ENCODE results near the gene KLHL4. TPM values are rescaled to one million over a fixed set of nuclear protein-coding genes. Genes with fewer than 3 reads are reported as not detected.
"Not testable (repeated sequence)": the region's sequence is repeated elsewhere in the genome, so short reads cannot be mapped to it uniquely, and the experiment has no call there.

KLHL4 gene, protein sequence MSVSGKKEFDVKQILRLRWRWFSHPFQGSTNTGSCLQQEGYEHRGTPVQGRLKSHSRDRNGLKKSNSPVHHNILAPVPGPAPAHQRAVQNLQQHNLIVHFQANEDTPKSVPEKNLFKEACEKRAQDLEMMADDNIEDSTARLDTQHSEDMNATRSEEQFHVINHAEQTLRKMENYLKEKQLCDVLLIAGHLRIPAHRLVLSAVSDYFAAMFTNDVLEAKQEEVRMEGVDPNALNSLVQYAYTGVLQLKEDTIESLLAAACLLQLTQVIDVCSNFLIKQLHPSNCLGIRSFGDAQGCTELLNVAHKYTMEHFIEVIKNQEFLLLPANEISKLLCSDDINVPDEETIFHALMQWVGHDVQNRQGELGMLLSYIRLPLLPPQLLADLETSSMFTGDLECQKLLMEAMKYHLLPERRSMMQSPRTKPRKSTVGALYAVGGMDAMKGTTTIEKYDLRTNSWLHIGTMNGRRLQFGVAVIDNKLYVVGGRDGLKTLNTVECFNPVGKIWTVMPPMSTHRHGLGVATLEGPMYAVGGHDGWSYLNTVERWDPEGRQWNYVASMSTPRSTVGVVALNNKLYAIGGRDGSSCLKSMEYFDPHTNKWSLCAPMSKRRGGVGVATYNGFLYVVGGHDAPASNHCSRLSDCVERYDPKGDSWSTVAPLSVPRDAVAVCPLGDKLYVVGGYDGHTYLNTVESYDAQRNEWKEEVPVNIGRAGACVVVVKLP
- total RNA-seq = under 1 TPM; 0.33 to 0.86 (median 0.52) TPM
- long read RNA-seq = 0 reads

DNA sequence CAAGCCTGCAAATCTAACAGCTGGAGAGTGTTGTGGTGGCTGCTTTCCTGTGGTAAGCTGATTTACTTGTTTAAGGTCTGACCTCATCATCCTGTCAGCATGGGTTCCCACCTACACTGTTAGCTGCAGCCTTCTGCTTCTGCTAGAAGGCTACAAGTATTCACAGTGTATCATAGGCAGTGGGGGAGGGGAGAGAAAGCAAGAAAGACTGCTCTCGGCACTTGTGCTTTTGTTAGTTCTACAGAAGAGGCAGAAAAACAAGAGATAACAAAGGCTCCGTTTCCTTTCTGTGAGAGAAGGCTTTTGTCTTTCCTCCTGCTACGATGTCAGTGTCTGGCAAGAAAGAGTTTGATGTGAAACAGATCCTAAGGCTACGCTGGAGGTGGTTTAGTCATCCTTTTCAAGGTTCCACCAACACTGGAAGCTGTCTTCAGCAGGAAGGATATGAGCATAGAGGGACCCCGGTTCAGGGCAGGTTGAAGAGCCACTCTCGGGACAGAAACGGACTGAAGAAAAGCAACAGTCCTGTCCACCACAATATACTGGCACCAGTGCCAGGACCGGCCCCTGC, at the start of gene KLHL4:
KLHL4 (plus strand) TSS at position 232 of the 571 bp plus-strand sequence; CDS start at position 324, 92 bp downstream.
- Histone ChIP-seq H3K4me1 (no peaks in the 10 kb centered on the region), H3K9me3 (no peaks in the 10 kb centered on the region), H3K36me3 (no peaks in the 10 kb centered on the region), H3K27me3 (peaks cover 0 to 8% of the 10 kb centered on the region in 2 donors), H3K27ac (no peak within 1 kb of the TSS), H3K4me3 (no peak within 1 kb of the TSS)
- ATAC-seq = peak; percentile 13 to 73 (median 64)
- intact Hi-C loops (cut with DNase I) = no loop called here
- 11% methylated on average over 8 of the region's 8 CpGs for WGBS (ENCODE audit: insufficient coverage, low coverage, low lambda C conversion rate, missing lambda C conversion rate)
- DNase-seq = no peak
- no peak for TF ChIP-seq POLR2A (IDR thresholded peaks at IDR 0.05)
- TF ChIP-seq, protein P1, sequence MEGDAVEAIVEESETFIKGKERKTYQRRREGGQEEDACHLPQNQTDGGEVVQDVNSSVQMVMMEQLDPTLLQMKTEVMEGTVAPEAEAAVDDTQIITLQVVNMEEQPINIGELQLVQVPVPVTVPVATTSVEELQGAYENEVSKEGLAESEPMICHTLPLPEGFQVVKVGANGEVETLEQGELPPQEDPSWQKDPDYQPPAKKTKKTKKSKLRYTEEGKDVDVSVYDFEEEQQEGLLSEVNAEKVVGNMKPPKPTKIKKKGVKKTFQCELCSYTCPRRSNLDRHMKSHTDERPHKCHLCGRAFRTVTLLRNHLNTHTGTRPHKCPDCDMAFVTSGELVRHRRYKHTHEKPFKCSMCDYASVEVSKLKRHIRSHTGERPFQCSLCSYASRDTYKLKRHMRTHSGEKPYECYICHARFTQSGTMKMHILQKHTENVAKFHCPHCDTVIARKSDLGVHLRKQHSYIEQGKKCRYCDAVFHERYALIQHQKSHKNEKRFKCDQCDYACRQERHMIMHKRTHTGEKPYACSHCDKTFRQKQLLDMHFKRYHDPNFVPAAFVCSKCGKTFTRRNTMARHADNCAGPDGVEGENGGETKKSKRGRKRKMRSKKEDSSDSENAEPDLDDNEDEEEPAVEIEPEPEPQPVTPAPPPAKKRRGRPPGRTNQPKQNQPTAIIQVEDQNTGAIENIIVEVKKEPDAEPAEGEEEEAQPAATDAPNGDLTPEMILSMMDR (IDR thresholded peaks at IDR 0.05) = no peak

DNA sequence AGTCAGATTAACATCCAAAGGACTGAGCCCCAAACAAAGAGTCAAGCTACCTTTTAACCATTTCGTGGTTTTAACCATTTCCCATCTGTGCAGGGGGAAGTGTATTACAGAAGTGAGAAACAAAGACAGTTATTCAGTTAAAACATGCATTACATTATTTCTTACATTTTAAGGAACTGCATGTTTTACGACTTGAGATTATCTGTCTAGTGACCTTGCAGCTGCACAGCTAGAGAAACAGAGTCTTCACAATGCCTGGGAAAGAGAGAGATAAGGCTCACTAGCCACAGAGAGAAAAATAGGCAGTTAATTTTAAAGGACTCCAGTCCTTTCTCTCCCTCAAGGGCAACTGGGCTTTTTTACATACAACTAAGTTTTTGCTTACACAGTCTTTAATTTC, 48.7 kb upstream of the KLHL4 start:
- intact Hi-C loops (cut with DNase I) = no loop called here
- ATAC-seq (no peak), DNase-seq (no peak)
- Histone ChIP-seq H3K4me1 (no peaks in the 10 kb centered on the region), H3K4me3 (no peak overlapping the region), H3K27me3 (no peaks in the 10 kb centered on the region), H3K27ac (no peak overlapping the region), H3K9me3 (no peaks in the 10 kb centered on the region), H3K36me3 (no peaks in the 10 kb centered on the region)
- TF ChIP-seq, protein P1 (IDR thresholded peaks at IDR 0.05) = no peak
- TF ChIP-seq POLR2A (IDR thresholded peaks at IDR 0.05) = no peak
- WGBS (ENCODE audit: insufficient coverage, low coverage, low lambda C conversion rate, missing lambda C conversion rate) = 8% methylated on average over 2 of the region's 2 CpGs

DNA sequence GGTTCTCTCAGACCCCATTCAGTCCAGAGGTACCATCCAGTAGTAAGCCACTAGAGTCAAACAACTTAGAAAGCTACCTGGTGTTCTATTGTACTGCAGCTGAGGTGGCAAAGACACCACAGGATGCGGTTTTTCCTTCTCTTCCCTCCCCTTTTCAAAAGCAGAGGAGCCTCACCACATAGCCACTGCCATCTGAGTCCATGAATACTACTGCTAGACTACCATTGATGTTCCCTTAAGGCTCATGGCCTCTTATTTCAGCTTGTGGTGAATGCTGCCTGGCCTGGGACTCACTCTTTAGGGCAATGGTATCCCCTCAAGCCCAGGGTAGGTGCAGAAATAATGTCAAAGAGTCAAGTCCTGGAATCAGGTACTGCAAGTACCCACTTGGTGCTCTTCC, 41.8 kb upstream of the KLHL4 start:
- ATAC-seq (no peak), DNase-seq (no peak)
- no peaks in the 10 kb centered on the region for H3K36me3 ChIP-seq
- H3K27ac ChIP-seq = no peak overlapping the region
- H3K4me3 ChIP-seq = no peak overlapping the region
- TF ChIP-seq, protein P1 (IDR thresholded peaks at IDR 0.05) = no peak
- no peak for TF ChIP-seq POLR2A (IDR thresholded peaks at IDR 0.05)
- no peaks in the 10 kb centered on the region for H3K4me1 ChIP-seq
- WGBS (ENCODE audit: insufficient coverage, low coverage, low lambda C conversion rate, missing lambda C conversion rate) = 36% methylated on average over 1 of the region's 1 CpG
- intact Hi-C loops (cut with DNase I) = no loop called here
- H3K27me3 ChIP-seq = no peaks in the 10 kb centered on the region
- no peaks in the 10 kb centered on the region for H3K9me3 ChIP-seq

DNA sequence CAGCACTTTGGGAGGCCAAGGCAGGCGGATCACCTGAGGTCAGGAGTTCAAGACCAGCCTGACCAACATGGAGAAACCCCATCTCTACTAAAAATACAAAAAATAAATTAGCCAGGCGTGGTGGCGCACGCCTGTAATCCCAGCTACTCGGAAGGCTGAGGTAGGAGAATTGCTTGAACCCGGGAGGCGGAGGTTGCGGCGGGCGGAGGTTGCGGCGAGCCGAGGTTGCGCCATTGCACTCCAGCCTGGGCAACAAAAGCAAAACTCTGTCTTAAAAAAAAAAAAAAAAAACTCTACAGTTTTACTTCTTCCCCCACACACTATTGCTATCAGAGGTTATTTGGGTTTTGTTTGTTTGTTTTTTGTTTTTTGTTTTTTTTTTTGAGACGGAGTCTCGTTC, 38.9 kb upstream of the KLHL4 start:
- H3K4me3 ChIP-seq; H3K9me3 ChIP-seq; H3K4me1 ChIP-seq; H3K27ac ChIP-seq; intact Hi-C loops (cut with DNase I); ATAC-seq; H3K36me3 ChIP-seq; H3K27me3 ChIP-seq; DNase-seq: not testable (repeated sequence)
- WGBS (ENCODE audit: insufficient coverage, low coverage, low lambda C conversion rate, missing lambda C conversion rate) = 79% methylated on average over 16 of the region's 16 CpGs

DNA sequence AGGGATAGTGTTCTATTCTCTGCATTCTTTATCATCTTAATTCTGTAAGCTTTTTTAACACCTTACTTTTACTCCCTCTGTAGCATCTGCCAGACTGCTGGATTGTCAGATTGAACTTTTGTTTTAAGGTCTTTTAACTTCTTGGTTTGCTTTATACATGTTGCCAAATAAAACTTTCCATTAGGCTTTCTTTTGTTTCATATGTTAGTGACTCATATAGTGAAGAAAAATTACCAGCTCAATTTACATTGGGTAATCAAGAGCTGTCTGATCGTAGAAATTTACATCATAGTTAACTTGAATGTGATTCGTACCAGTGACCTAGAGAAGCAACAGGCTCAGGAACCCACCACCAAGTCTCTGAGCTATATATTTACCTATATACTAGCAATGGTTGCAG, 28.5 kb upstream of the KLHL4 start:
- intact Hi-C loops (cut with DNase I) = no loop called here
- Histone ChIP-seq H3K4me3 (no peak overlapping the region), H3K27ac (no peak overlapping the region), H3K9me3 (no peaks in the 10 kb centered on the region), H3K27me3 (peaks cover 0 to 9% of the 10 kb centered on the region in 2 donors), H3K36me3 (no peaks in the 10 kb centered on the region), H3K4me1 (no peaks in the 10 kb centered on the region)
- ATAC-seq = no peak
- 45% methylated on average over 2 of the region's 2 CpGs for WGBS (ENCODE audit: insufficient coverage, low coverage, low lambda C conversion rate, missing lambda C conversion rate)
- no peak for DNase-seq
- TF ChIP-seq POLR2A (IDR thresholded peaks at IDR 0.05) = no peak
- TF ChIP-seq, protein P1 (IDR thresholded peaks at IDR 0.05) = no peak

All from right lobe of liver (tissue), 6 donors.